HG03175 (cell line): Measurements from ENCODE around the gene ADAM12.
"Not testable (repeated sequence)": the region's sequence is repeated elsewhere in the genome, so short reads cannot be mapped to it uniquely, and the experiment has no call there.

Source experiments
- ATAC-seq: cut with Tn5 transposase; IDR thresholded peaks from one replicate; pipeline ENCODE4 v1.9.1; 2021; ENCODE audit warnings: mild to moderate bottlenecking, moderate library complexity; ENCODE audit not compliant: unreplicated experiment

ADAM12 gene

DNA sequence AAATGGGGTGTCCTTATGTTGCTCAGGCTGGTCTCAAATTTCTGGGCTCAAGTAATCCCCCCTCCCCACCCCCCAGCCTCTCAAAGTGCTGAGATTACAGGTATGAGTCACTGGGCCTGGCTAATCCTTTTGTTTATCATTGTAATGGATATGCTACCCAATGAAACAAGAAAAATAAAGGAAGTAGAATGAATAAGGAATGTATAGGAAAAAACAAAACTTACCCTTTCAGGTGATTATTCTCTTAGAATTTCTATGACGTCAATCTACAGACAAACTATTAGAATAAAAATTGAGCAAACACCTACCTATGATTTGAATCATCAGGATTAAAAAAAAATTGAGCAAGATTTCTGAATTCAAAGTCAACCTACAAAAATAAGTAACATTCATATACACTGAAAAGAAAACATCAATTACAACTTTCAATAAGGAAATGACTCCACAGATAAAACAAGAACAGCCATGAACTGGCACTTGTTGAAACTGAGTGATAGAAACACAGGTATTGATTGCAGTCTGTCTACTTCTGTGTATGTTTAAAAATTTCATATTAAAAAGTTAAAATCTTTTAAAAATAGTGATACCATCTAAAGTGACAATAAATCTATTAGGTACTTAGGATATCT lies 12.2 kb downstream of the ADAM12 start:
- no peak for ATAC-seq

GRCh38 chr10:126375299-126375698 lies 13.0 kb downstream of the ADAM12 start:
- ATAC-seq = no peak

DNA sequence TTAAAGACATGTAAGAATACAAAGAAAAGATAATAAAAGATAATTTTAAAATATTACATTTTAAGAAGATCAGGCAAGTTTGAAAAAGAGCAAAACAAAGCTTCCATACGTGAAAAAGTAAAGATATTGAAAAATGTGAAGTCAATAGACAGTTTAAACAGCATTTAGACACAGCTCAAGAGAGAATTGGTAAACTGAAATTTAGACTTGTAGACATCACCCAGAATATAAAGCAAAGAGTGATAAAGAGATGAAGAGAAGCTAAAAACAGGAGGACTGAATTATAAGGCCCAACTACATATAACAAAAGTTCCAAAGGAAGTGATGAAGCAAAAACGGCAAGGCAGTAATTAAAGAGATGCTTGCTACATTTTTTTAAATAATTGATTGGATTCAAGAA lies 13.8 kb downstream of the ADAM12 start:
- no peak for ATAC-seq

GRCh38 chr10:126373972-126374371 lies 14.3 kb downstream of the ADAM12 start:
- ATAC-seq = no peak

- no peak for ATAC-seq
Measured at GRCh38 chr10:126373147-126373546, 15.1 kb downstream of the ADAM12 start.

DNA sequence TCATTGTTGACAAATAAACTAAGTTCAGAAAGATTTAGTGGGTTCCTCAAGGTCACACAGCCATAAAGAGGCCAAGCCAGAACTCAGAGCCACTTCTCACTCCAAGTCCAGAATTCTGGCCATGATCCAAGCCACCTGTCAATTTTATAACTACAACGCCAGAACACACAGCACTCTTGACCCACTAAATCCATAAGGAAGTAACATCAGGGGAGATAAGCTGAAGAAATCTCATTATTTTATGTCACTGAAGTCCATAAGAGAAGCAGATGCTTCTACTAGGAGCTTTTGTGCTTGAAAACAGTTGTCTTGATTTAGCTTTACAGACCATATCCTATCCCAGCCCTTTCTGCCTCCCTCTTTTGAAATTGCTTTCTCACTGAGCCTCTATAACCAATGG lies 15.9 kb downstream of the ADAM12 start:
- ATAC-seq = no peak

DNA sequence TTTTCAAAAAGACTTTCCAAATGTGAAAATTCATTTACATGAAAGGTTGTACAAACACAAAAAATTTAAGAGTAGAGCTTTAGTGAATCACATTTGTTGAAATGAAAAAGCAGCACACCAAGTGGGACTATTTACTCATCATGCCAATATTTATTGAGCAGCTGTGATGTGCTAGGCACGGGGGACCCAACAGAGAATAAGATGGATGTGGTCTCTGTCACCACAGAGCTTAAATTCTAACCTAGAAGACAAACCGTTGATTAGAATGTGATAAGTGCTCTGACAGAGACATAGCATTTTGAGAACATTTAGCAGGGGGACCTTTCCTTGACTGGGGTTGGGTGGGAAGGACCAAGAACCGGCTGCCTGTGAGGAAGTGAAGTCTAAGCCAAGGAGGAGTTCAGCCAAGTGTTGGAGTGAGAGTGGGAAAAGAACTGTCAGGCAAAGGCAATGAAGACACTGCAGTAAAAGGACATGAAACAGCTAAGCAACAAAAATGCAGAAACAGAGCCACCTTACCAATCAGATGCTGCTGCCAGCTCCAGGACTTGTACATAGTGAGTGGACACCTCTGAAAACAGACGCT lies 19.1 kb downstream of the ADAM12 start:
- ATAC-seq = no peak

DNA sequence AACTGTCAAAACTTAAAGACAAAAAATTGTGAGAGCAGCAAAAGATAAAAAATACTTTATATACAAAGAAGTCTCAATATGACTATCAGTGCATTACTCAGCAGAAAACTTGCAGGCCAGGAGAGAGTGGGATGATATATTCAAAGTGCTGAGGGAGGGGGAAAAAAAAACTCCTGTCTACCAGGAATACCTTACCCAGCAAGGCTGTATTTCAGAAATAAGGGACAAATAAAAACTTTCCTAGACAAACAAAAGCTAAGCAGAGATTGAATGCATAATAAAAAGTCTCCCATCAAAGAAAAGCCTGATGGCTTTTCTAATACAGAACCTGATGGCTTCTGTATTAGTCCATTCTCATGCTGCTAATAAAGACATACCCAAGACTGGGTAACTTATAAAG lies 31.1 kb downstream of the ADAM12 start:
- no peak for ATAC-seq

DNA sequence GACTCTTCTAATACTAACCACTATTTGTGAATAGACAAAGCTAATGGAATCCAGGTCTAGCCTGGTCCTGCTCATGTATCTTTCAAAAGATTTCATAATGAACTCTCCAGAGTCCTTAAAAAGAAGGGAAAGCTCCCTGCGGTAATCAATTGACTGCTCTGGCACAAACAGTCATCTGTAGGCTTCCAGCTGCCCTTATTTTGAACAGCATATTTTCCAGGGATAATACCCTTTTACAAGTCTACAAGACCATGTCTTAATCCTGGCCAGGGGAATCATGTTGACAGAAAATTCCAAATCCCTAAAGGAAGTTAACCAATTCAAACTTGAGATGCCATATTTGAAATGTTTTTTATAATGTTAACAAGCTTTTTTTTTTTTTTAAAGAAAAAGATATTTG lies 34.6 kb downstream of the ADAM12 start:
- ATAC-seq = no peak

- no peak for ATAC-seq
Measured at GRCh38 chr10:126352453-126352852, 35.8 kb downstream of the ADAM12 start.

- no peak for ATAC-seq
Measured at GRCh38 chr10:126351021-126351420, 37.3 kb downstream of the ADAM12 start.

DNA sequence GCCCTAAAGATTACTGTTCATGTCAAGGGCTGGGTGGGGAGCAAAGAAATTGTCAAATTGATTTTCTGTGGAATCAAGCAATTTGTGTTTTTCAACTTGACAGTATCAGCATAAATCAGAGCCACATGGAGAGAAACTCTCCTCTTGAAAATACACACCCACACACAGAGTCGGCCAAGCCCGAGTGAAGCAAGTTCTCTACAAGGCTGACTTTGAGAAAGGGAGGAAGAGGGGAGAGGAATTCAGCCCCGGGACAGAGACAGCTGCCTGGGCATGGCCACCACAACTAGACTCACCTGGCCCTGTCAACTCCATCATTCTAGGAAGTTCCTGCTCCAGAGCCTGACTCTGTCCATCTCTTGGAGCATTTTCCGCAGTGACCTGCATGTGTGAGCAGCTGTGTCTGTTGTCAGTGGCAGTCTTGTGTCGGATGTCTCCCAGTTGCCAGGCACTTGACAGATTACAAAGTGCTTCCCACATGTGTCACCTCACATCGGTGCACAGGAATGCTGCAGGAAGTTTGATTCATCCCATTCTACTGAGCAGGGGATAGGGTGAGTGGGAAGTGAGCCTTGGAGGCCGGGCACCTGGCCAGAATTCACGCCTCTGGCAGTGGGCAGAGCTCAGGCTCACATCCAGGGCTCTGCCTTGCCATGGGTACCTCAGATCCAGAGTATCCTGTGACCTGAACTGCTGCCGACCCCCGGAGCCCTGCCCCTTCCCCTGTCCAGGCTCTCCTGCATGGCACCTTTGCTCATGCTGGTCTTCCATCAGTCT lies 37.9 kb downstream of the ADAM12 start:
- ATAC-seq = no peak

DNA sequence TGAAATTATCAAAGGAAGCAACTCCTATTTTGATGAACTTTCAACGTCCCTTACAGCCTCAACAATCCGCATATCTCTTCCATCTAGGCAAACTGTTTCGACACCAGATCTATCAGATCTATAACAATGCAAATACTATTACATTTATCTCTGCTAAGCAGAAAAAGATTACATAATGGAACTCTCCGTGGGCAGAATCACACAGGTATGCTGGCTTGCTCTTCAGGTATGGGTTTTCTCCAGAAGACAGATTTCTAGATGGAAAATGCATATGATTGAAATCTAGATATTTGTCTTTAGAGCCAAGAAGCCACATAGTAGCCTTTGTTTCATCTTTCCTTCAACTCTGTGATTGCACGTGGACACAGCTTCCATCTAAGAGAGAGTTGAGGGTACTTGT lies 38.6 kb downstream of the ADAM12 start:
- no peak for ATAC-seq

DNA sequence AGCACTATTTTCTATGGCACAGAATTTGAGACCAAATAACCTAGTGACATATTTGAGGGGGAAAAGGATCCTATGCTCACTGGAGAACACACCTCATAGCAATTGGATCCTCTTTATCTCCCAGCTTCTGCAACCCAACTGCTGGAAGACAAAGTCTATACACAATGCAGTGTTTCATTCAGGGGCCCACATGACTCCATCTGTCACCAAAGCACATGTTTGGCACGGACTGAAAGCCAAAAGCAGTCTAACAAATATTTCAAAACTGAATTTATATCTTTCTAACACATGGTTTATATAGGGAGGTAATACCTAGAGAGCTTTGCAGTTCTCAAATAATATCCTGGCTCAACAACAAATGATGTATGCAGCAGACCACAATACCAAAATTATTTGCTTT lies 39.2 kb downstream of the ADAM12 start:
- no peak for ATAC-seq

DNA sequence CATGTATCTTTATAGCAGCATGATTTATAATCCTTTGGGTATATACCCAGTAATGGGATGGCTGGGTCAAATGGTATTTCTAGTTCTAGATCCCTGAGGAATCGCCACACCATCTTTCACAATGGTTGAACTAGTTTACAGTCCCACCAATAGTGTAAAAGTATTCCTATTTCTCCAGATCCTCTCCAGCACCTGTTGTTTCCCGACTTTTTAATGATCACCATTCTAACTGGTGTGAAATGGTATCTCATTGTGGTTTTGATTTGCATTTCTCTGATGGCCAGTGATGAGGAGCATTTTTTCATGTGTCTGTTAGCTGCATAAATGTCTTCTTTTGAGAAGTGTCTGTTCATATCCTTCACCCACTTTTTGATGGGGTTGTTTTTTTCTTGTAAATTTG lies 44.8 kb downstream of the ADAM12 start:
- not testable (repeated sequence) for ATAC-seq

GRCh38 chr10:126342680-126343079 lies 45.6 kb downstream of the ADAM12 start:
- ATAC-seq = no peak

DNA sequence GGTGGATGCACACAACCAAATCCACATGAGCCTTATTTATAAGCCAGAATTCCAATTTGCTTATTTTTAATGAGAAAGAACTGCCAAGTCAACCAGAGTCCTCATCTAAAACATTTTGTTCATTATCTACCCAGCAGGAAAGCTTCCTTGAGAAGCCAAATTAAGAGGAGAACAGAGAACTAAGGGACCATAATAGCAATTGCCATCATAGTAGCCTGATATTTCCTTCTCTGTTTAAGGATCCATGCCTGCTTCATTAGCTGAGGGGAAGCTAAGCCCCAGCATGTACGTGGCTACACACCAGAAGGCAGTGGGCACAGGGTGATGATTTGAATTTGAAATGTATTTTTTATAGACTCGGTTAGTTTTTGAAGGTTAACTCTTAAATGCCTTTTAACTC lies 46.8 kb downstream of the ADAM12 start:
- no peak for ATAC-seq

DNA sequence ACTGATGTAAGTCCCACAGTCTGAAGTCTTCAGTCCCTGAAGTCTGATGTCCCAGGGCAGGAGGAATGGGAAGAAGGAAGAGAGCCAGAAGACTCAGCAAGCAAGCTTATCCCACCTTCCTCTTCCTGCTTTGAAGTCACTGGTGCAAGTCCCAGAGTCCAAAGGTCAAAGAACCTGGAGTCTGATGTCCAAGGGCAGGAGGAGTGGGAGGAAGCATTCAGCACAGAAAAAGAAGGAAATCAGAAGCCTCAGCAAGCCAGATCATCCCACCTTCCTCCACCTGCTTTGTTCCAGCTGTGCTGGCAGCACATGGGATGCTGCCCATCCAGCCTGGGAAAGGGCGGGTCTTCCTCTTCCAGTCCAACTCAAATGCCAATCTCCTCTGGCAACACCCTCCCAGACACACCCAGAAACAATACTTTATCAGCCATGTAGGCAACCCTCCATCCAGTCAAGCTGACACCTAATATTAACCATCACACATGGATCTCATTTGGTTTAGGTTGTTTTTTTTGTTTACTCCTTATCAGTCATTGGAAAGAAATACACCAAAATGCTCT lies 50.9 kb downstream of the ADAM12 start:
- ATAC-seq = no peak

GRCh38 chr10:126336801-126337200 lies 51.5 kb downstream of the ADAM12 start:
- no peak for ATAC-seq

- ATAC-seq = no peak
Measured at GRCh38 chr10:126334272-126334671, 54.0 kb downstream of the ADAM12 start.

- no peak for ATAC-seq
Measured at GRCh38 chr10:126332576-126332975, 55.7 kb downstream of the ADAM12 start.

DNA sequence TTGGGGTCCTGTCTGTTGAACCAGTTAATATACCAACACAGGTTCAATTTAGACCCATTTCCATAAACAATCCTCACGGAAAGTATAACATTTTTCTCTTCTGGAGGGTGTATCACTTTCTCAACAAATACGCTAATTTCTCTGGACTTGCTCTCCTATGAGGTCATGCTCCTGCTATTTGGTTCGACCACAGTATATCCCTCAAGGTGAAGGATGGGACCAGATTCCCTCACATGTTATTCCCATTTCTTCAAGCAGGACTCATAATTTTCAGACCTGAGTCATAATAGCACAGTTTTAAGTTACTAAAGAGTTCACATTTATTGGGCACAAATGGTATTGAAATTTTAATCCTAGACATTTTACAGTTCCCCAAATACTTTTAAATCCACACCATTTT lies 57.2 kb downstream of the ADAM12 start:
- no peak for ATAC-seq
